Mesodermal cell (in vitro differentiated cells): ENCODE data around the gene SSH3.

Source experiments
- H3K27ac ChIP-seq: 2 replicates; pipeline ENCODE4 v1.7.0; 2013; ENCODE audit warnings: mild to moderate bottlenecking, low read depth, low read length, moderate library complexity; ENCODE audit not compliant: severe bottlenecking
- H3K36me3 ChIP-seq: 2 replicates; pipeline ENCODE4 v1.7.1; 2013; ENCODE audit warnings: mild to moderate bottlenecking, low read length, moderate library complexity; ENCODE audit not compliant: control insufficient read depth, insufficient read depth
- H3K4me1 ChIP-seq: one replicate; pipeline ENCODE4 v1.7.1; 2013; ENCODE audit warnings: mild to moderate bottlenecking, low read length; ENCODE audit not compliant: insufficient read depth, control insufficient read depth, poor library complexity, severe bottlenecking
- H3K4me3 ChIP-seq: 2 replicates; pipeline ENCODE4 v1.7.0; 2013; ENCODE audit warnings: low read length, control low read depth, mild to moderate bottlenecking; ENCODE audit not compliant: insufficient read depth, poor library complexity, severe bottlenecking; ENCODE audit errors: extremely low read depth
- H3K9me3 ChIP-seq: 2 replicates; pipeline ENCODE4 v1.7.1; 2013; ENCODE audit warnings: mild to moderate bottlenecking, low read length, moderate library complexity; ENCODE audit not compliant: control insufficient read depth
- WGBS, 2 experiments: methylation state at CpG; one replicate each; pipeline ENCODE4 v1.1.5; 2013; ENCODE audit warnings: missing lambda C conversion rate in 2 of 2; ENCODE audit not compliant: insufficient coverage in 2 of 2; 5-methylcytosine and 5-hydroxymethylcytosine counted together

SSH3 gene

DNA sequence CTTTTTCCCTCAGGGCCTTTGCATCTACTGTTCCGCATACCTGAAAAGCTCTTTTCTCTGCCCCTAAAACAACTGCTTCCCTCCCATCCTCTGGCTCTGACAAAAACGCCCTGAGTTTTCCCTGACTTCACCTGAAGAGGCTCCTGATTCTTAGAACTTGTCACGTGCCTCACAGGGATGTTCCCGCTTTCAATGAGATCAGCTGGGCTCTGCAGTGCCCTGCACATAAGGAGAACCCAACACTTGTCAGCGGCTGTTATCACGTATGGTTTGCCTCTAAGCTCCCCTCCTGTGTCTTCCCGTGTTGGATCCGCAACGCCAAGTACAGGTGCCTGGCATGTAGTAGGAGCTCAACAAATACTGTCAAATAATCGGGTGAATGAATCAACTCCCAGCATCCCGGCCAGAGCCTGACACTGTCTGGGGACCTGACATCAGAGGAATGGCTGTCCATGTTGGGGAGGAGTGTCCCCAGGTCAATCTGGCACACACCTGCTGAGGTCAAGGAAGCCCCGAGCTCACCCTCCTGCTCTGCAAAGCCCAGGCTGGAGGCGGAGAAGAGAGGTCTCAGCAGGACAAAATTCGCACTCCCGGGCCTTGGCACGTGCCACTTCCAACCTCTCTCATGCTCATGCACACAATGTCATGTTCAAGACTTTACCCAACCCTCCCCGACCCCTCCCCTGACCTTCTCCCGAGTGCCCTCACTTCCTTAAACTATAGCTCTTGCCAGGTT lies 41.2 kb upstream of the SSH3 start:
- peaks cover 2% of the 10 kb centered on the region for H3K36me3 ChIP-seq
- WGBS, 2 experiments, result 60 to 68% methylated on average over 12 to 16 of the region's 18 CpGs
- peaks cover 4% of the 10 kb centered on the region for H3K4me1 ChIP-seq
- no peak overlapping the region for H3K4me3 ChIP-seq
- H3K27ac ChIP-seq, result no peak overlapping the region
- no peaks in the 10 kb centered on the region for H3K9me3 ChIP-seq

DNA sequence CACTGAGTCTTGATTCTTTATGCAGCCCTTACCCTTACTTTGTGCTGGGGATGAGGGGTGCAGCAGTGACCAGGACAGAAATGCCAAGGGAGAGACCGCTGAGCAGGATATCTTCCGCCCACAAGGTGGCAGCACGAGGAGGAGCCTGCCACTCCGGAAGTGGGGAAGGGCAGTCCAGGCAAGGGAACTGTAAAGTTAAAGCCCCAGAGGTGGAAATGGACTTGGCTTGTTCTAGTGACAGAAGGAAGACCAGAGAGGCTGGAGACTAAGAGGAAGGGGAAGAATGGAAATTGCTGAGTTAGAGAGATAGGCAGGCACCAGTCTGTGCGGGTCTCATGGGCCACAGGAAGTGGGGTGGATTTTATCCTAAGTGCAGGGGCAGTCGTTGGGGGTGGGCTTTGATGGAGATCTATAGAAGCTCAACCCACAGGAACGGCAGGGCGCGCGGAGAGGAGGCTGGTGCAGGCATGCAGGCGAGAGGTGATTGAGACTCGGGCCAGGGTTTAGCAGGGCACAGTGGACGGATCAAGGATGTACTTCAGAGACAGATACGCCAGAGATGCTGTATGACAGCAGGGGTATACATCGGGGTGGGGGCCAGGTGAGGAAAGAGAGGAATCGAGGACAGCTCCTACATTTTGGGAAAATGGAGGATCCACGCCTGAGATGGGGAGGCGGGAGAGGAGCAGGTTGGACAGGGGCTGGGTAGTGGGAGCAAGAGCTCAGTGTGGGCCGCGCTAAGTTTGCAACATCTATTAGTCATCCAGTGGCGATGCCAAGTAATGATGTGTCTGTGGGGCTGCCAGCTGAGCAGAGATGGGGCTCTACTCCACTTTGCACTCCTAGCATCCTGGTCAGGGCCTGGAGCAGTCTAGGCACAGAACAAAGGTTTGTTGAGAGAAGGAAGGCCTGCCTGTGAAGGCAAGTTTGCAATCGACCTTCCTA lies 40.3 kb upstream of the SSH3 start:
- Histone ChIP-seq H3K9me3 (no peaks in the 10 kb centered on the region), H3K4me3 (no peak overlapping the region), H3K27ac (peak overlapping the region; percentile 49), H3K36me3 (peaks cover 3% of the 10 kb centered on the region), H3K4me1 (peaks cover 6% of the 10 kb centered on the region)
- 66 to 71% methylated on average over 19 to 21 of the region's 22 CpGs for WGBS, 2 experiments

DNA sequence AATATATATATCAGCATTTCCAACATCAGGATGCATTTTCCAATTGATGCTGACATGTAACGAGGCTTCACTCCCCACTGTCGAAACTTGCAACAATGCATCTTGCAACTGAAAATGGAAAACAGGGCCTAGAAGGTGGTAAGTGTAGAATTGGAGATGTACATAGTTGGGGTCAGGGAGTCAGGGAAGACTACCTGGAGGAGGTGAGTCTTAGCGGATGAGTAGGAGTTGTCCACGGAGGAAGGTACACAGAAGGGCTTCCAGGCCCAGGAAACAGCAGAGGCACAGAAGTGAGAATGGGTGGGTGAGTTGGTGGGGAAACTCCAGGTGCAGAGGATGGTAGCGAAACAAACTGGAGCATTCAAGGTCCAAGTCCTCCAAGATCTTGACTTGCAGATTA lies 39.1 kb upstream of the SSH3 start:
- H3K4me3 ChIP-seq, result no peak overlapping the region
- 96% methylated on average over 4 to 5 of the region's 5 CpGs for WGBS, 2 experiments
- peaks cover 17% of the 10 kb centered on the region for H3K4me1 ChIP-seq

DNA sequence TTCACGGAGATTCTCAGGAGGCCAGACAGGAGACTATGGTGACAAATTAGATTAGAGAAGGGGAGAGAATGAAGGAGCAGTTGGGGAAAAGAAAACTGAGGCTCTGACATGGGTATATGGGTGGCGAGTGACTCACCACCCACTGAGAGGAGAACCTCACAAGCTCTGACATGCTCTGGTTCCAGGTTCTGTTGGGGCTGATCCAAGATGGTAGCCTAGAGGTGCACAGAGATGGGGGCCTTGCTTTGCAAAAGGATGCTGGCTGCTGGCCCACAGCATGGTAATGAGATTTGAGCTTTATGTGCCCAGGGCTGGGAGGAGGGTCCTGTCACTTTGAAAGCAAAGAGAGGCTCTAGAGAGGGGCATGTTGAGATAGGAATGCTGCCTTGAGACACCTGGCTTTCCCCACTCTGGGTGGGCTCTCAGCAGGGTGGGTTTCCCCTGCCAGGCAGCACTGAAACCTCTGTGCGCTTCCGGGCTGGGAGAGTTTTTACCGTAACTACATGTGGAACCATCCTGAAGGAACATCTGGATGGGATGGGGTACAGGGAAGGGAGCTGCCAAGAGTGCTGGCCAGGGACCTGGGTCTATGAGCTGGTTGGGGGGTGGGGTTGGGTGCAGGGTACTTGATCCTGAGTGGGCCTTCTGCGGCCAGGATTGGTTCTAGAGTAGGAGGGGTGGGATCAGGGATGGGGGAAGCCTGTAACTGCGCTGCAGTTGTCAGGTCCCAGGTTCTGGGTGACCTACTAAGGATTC lies 38.3 kb upstream of the SSH3 start:
- no peak overlapping the region for H3K4me3 ChIP-seq
- WGBS, 2 experiments, result 91 to 98% methylated on average over 5 to 6 of the region's 7 CpGs
- H3K27ac ChIP-seq, result no peak overlapping the region
- no peaks in the 10 kb centered on the region for H3K9me3 ChIP-seq
- H3K36me3 ChIP-seq, result peaks cover 15% of the 10 kb centered on the region
- H3K4me1 ChIP-seq, result peaks cover 25% of the 10 kb centered on the region

More for the DNA sequence above, 39.1 kb upstream of the SSH3 start:
- Histone ChIP-seq H3K9me3 (no peaks in the 10 kb centered on the region), H3K27ac (no peak overlapping the region), H3K36me3 (peaks cover 15% of the 10 kb centered on the region)

DNA sequence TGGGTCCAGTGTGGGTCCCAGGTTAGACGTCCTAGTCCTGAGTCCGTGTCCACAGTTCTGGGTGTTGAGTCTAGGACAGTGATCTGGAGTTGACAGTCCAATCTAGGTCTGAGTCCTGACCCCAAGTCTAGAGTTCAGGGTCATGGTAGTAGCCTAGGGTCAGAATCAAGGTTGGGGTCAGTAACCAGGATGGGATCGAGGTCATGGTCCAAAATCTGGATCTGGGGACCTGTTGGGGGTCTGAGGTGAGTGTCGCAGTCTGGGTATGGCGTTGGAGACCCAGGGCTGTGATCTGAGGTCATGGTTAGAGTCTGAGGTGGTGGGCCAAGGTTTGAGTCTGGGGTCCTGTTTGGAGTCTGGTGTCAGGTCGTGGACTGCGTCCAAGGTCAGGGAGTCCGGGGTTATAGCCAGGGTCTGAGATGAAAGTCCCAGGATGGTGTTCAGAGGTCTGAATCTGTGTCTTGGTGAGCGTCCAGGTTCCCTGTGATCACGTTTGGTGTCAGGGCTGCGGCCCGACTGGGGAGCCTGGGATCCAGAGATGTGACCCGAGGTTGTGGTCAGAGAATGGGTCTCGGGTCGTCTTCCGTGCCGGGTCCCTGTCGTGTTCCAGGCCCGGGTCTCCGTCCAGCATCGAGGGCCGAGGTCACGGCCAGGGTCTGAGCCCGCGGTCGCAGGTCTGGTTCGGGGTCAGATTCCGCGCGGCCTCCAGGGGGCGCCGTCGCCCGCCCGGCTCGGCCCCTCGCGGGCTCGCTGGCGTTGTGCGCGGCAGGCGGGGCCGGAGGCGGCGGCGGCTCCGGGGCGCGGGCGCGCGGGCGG lies 37.5 kb upstream of the SSH3 start:
- peaks cover 33% of the 10 kb centered on the region for H3K4me1 ChIP-seq
- H3K36me3 ChIP-seq, result peaks cover 15% of the 10 kb centered on the region
- no peaks in the 10 kb centered on the region for H3K9me3 ChIP-seq
- no peak overlapping the region for H3K4me3 ChIP-seq
- H3K27ac ChIP-seq, result no peak overlapping the region
- 18 to 21% methylated on average over 47 to 48 of the region's 54 CpGs for WGBS, 2 experiments

DNA sequence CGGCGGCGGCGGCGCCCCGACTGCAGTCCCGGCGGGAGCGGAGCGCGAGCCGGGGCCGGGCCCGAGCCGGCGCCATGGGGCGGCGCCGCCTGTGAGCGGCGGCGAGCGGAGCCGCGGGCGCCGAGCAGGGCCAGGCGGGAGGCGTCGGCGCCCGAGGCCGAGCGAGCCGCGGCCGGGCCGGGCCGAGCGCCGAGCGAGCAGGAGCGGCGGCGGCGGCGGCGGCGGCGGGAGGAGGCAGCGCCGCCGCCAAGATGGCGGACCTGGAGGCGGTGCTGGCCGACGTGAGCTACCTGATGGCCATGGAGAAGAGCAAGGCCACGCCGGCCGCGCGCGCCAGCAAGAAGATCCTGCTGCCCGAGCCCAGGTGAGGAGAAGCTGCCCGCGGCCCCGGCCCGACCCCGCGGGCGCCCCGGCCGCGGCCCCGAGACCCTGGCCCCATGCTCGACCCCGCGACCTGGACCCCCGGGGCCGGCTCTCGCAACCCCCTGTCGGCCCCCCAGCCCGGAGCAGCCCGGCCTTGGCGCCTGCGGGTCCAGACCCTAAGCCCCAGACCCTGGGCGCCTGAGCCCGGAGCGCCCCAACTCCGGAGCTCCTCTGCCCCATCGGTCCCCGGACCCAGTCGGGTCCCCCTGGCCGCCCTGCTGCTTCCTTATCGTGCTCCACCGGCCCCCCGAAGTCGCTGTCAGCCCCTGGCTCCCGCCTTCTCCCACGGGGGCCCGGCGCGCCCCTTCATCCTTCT lies 36.7 kb upstream of the SSH3 start, which contains the start of gene GRK2:
TSS of gene GRK2 (plus strand) at position 25 of the 739 bp plus-strand sequence. CDS start at position 252, 227 bp downstream.
- peaks cover 15% of the 10 kb centered on the region for H3K36me3 ChIP-seq
- 0 to 2% methylated on average over 55 to 81 of the region's 103 CpGs for WGBS, 2 experiments
- H3K4me3 ChIP-seq, result peak within 1 kb of the TSS; percentile 88
- no peak within 1 kb of the TSS for H3K27ac ChIP-seq
- peaks cover 38% of the 10 kb centered on the region for H3K4me1 ChIP-seq
- no peaks in the 10 kb centered on the region for H3K9me3 ChIP-seq

DNA sequence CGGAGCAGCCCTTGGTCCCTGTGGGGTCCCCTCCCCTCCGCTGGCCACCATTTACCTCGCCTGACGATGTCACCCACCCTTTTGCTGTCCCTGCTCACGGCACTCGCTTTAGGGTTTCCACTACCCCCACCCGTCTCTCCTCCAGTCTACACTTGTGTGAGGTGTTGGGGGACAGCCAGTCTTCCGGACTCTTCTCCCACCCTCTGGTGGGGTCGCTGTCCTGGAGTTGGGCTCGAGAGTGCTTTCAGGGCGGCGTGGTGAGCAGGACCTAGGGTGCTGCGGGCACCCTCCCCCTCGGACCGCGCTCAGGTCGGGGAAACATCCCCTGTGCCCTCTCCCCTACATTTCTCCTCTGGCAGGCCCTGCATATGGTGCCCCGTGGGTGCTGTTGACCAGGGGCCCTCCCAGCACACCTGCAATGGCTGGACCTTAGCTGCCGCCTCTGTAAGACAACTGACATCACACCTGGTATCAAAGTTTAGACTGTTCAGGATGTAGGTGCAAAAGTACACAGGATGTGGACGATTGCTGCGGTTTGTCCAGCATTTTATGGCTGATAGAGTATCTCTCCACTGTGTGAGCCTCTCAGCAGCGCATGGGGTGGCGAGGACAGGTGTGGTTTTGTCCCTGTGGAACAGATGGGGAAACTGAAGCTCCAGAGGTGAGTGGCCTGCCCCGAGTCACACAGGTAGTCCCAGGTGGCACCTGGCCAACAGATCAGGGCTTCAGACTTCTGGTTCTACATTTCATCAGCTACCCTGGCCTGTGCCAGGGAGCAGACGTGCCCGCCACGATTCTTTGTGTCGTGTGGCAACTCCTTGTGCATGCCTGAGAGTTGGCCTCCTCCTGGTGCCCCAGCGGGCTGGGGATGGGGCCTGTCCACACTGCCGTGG lies 35.9 kb upstream of the SSH3 start:
- 64% methylated on average over 18 to 20 of the region's 30 CpGs for WGBS, 2 experiments
- Histone ChIP-seq H3K9me3 (no peaks in the 10 kb centered on the region), H3K4me1 (peaks cover 39% of the 10 kb centered on the region), H3K4me3 (peak overlapping the region; percentile 88), H3K27ac (no peak overlapping the region), H3K36me3 (peaks cover 15% of the 10 kb centered on the region)

DNA sequence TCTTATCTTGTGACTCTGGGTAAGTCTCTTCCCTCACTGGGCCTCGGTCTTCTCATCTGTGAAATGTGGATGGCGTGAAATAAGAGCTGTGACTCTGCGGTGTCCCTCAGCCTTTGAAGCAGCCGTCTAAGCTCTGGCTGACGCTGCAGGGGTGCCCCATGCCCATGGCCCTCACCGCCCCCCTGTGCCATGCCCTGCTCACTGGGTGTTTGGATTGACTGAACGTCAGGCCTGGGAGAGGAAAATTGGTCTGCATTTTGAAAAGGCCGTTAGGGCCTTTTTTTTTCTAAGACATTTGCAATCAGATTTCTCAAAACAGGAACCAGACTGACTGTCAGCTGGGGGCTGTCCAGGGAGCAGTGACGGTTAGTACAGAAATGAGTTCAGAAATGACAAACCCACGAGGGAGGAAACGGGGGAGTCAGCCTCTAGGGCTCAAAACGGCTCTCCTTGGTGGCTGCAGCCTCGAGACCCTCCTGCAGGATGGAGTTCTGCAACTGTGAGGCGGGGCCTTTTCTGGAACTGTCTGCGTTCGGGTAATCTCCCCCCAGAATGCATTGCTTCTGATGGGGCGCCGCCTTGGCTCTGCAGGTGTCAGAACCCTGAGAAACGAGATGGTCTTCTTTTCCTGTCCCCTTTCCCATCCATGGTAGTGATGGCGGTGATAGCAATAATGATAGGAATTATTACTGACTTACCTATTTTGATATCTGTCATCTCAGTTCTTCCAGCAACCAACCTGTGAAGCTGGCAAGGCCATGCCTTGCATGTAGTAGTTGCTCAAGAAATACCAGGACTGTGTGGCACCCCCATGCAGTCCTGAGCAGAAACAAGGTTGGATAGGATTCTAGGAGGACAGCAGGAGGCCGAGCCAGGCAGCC lies 35.0 kb upstream of the SSH3 start:
- Histone ChIP-seq H3K9me3 (no peaks in the 10 kb centered on the region), H3K4me1 (peaks cover 35% of the 10 kb centered on the region), H3K36me3 (peaks cover 18% of the 10 kb centered on the region), H3K4me3 (peak overlapping the region; percentile 88), H3K27ac (no peak overlapping the region)
- WGBS, 2 experiments, result 95% methylated on average over 17 to 19 of the region's 21 CpGs
